HepG2 (cell line): ENCODE results near the gene DDAH1. TPM values are rescaled to one million over a fixed set of nuclear protein-coding genes. Genes with fewer than 3 reads are reported as not detected.

Experiments
- CBFB ChIP-seq: sonication (generic); formaldehyde crosslinking; IDR thresholded peaks from 2 replicates; pipeline ENCODE4 v1.4.0; 2020; ENCODE audit warnings: missing genetic modification reagents
- HMG20A ChIP-seq: IDR thresholded peaks from 2 replicates; pipeline ENCODE4 v1.6.1; 2016; ENCODE audit warnings: borderline replicate concordance
- IKZF1 ChIP-seq: fragments of 450-650 bp; IDR thresholded peaks from 2 replicates; pipeline ENCODE4 v1.7.1; 2016
- MAZ ChIP-seq, 2 experiments: sonication (generic) in 1 of 2; formaldehyde crosslinking in 1 of 2; IDR thresholded peaks; 2 replicates each; pipeline versions ENCODE4 v1.5.0 to v1.6.1; 2012 to 2020; ENCODE audit warnings: low read depth in 2 of 2, mild to moderate bottlenecking in 2 of 2, borderline replicate concordance in 1 of 2, improper control_type of control experiment in 1 of 2, low read length in 1 of 2, missing genetic modification reagents in 1 of 2, moderate library complexity in 1 of 2
- NCOA1 ChIP-seq: sonication (generic); formaldehyde crosslinking; IDR thresholded peaks from 2 replicates; pipeline ENCODE4 v1.9.0; 2021; ENCODE audit warnings: missing genetic modification reagents
- ZBTB39 ChIP-seq: sonication (generic); formaldehyde crosslinking; IDR thresholded peaks from 2 replicates; pipeline ENCODE4 v1.5.0; 2020; ENCODE audit warnings: missing genetic modification reagents
- ZNF142 ChIP-seq: sonication (generic); formaldehyde crosslinking; IDR thresholded peaks from 2 replicates; pipeline ENCODE4 v1.4.0; 2020; ENCODE audit warnings: missing genetic modification reagents
- ZNF770 ChIP-seq: sonication (generic); formaldehyde crosslinking; IDR thresholded peaks from 2 replicates; pipeline ENCODE4 v1.5.0; 2020; ENCODE audit warnings: mild to moderate bottlenecking, missing genetic modification reagents
- polyA plus RNA-seq, 8 experiments: library from polyadenylated mRNA; depleted of rRNA in 3 of 8; stranded (reverse) in 7 of 8; unstranded in 1 of 8; fragments of >200 nt; fragmentation: Illumina TruSeq in 4 of 8; extraction: Trizol in 4 of 8; gene quantifications; 2 replicates each; pipeline versions ENCODE4 v1.2.1 to v1.2.3, GENCODE V29; 2011 to 2016; ENCODE audit warnings: low read depth in 4 of 8, missing spikeins in 1 of 8, mixed read lengths in 1 of 8; ENCODE audit not compliant: insufficient read depth in 1 of 8
- total RNA-seq, 5 experiments: library from RNA; depleted of rRNA; stranded (reverse); fragments of >200 nt; fragmentation: Illumina TruSeq; extraction: Trizol; gene quantifications; 2 replicates each; pipeline ENCODE4 v1.2.3, GENCODE V29; 2016; ENCODE audit warnings: low read depth in 1 of 5
- TF ChIP-seq, protein P1 (sequence below): sonication (generic); formaldehyde crosslinking; IDR thresholded peaks from 2 replicates; pipeline ENCODE4 v1.5.0; 2020; ENCODE audit warnings: mild to moderate bottlenecking, missing genetic modification reagents, borderline replicate concordance
- TF ChIP-seq, protein P2 (sequence below): sonication (generic); formaldehyde crosslinking; IDR thresholded peaks from 2 replicates; pipeline ENCODE4 v1.5.1; 2020; ENCODE audit warnings: mild to moderate bottlenecking, missing genetic modification reagents, moderate library complexity

The DDAH1 gene
- total and polyA plus RNA-seq, 2 of the 13 experiments (the other 11 are each of a cell fraction or from before 2014, with no cell fraction given): 39.7 to 64.4 TPM

GRCh38 chr1:85276215-85276977 is 188.6 kb downstream of the DDAH1 start, which contains the start of gene BCL10 (continued):
- TF ChIP-seq ZNF770 (CRISPR knock-in tag) (no peak), CBFB (CRISPR knock-in tag) (no peak), IKZF1 (no peak), NCOA1 (CRISPR knock-in tag) (no peak), HMG20A (CRISPR knock-in tag) (no peak), ZNF142 (CRISPR knock-in tag) (no peak), ZBTB39 (CRISPR knock-in tag) (no peak), MAZ (IDR thresholded peaks at IDR 0.05; ENCODE audit: borderline replicate concordance, low read depth, low read length) (0 out of 2 replicates have a peak, but pooled peaks have one; percentile 62), MAZ (CRISPR knock-in tag; IDR thresholded peaks at IDR 0.05; ENCODE audit: low read depth) (peak; percentile 81)
- TF ChIP-seq, protein P1, sequence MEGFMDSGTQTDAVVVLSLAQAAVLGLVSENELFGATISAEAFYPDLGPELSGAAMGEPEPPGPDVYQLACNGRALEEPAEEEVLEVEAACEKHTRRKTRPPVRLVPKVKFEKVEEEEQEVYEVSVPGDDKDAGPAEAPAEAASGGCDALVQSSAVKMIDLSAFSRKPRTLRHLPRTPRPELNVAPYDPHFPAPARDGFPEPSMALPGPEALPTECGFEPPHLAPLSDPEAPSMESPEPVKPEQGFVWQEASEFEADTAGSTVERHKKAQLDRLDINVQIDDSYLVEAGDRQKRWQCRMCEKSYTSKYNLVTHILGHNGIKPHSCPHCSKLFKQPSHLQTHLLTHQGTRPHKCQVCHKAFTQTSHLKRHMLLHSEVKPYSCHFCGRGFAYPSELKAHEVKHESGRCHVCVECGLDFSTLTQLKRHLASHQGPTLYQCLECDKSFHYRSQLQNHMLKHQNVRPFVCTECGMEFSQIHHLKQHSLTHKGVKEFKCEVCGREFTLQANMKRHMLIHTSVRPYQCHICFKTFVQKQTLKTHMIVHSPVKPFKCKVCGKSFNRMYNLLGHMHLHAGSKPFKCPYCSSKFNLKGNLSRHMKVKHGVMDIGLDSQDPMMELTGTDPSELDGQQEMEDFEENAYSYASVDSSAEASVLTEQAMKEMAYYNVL: no peak
- TF ChIP-seq, protein P2, sequence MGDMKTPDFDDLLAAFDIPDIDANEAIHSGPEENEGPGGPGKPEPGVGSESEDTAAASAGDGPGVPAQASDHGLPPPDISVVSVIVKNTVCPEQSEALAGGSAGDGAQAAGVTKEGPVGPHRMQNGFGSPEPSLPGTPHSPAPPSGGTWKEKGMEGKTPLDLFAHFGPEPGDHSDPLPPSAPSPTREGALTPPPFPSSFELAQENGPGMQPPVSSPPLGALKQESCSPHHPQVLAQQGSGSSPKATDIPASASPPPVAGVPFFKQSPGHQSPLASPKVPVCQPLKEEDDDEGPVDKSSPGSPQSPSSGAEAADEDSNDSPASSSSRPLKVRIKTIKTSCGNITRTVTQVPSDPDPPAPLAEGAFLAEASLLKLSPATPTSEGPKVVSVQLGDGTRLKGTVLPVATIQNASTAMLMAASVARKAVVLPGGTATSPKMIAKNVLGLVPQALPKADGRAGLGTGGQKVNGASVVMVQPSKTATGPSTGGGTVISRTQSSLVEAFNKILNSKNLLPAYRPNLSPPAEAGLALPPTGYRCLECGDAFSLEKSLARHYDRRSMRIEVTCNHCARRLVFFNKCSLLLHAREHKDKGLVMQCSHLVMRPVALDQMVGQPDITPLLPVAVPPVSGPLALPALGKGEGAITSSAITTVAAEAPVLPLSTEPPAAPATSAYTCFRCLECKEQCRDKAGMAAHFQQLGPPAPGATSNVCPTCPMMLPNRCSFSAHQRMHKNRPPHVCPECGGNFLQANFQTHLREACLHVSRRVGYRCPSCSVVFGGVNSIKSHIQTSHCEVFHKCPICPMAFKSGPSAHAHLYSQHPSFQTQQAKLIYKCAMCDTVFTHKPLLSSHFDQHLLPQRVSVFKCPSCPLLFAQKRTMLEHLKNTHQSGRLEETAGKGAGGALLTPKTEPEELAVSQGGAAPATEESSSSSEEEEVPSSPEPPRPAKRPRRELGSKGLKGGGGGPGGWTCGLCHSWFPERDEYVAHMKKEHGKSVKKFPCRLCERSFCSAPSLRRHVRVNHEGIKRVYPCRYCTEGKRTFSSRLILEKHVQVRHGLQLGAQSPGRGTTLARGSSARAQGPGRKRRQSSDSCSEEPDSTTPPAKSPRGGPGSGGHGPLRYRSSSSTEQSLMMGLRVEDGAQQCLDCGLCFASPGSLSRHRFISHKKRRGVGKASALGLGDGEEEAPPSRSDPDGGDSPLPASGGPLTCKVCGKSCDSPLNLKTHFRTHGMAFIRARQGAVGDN (CRISPR knock-in tag): peak; percentile 86
